SH-SY5Y (cell line): Measurements from ENCODE around the gene TSC22D3.

Experiments used
- GATA2 ChIP-seq: IDR thresholded peaks from 2 replicates; pipeline ENCODE4 v1.6.1; 2011; ENCODE audit warnings: mild to moderate bottlenecking, low read depth, low read length
- GATA3 ChIP-seq: IDR thresholded peaks from 2 replicates; pipeline ENCODE4 v1.6.1; 2011; ENCODE audit warnings: low read depth, mild to moderate bottlenecking, low read length, moderate library complexity

DNA sequence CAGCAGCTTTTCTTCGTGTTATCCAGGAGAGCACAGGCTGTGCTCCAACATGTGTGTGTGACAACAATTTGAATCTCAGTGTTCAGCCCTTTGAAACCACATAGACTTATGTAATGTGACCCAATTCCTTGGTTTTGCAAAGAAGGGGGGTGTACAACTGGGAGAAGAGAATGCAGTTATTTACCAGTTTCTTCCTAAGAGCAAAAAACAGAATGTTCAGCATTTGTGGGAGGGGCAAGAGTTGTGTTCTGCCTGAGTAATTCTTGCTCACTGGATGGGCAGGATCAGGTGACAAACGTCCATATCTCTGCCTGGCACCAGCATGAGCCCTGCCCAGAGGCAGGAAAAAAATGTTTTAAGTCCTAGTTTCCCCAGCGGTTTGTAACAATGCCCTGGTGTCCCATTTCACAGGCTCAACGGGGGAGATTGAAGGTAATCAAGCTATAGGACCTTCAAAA is 75.2 kb downstream of the TSC22D3 start:
- TF ChIP-seq GATA2, result no peak
- no peak for TF ChIP-seq GATA3
